ENCODE data around the gene TUG1. TPM values are rescaled to one million over a fixed set of nuclear protein-coding genes. Genes with fewer than 3 reads are reported as not detected.

Gene TUG1
- total RNA-seq (10 to 100 TPM; 24.8 to 32.9 TPM), polyA plus RNA-seq (10 to 100 TPM; 11.3 to 11.6 TPM)

DNA sequence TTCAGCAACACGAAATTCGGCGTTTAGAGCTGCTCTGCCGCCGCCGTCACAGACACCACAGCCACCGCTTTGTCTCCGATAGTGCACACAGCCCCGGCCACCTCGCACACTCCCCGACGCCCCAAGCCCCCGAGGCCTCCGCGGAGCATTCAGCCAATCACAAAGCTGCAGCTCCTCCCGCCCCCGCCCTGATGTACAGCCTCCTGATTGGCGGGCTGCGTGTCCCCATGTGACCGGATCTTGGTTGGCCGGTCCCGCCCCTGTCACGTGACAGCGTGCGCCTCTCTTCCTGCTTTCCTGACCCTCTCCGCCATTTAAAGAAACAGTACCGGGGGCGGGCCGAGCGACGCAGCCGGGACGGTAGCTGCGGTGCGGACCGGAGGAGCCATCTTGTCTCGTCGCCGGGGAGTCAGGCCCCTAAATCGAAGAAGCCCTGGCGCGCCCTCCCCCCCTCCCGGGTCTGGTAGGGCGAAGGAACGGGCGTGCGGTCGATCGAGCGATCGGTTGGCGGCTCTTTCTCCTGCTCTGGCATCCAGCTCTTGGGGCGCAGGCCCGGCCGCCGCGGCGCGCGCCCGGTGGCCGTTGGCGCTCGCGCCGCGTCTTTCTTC is at the start of gene TUG1:
TSS of gene TUG1 (plus strand) at position 342 of the 608 bp plus-strand sequence.
- Histone ChIP-seq H3K27me3 (ENCODE audit: control insufficient read depth in 4 of 4, insufficient read depth in 4 of 4, low read length in 3 of 4) (no peaks in the 10 kb centered on the region), H3K9me3 (ENCODE audit: control insufficient read depth in 4 of 4, low read length in 3 of 4) (peaks cover 0 to 4% (median 0%) of the 10 kb centered on the region in 4 donors), H3K36me3 (ENCODE audit: control insufficient read depth in 4 of 4, insufficient read depth in 3 of 4, low read depth in 1 of 4, low read length in 3 of 4) (peaks cover 4 to 24% (median 21%) of the 10 kb centered on the region in 4 donors), H3K27ac (ENCODE audit: low read depth in 1 of 2, low read length in 2 of 2) (peak within 1 kb of the TSS; percentile 82 to 87), H3K4me1 (ENCODE audit: control insufficient read depth in 4 of 4, insufficient read depth in 4 of 4, low read length in 3 of 4) (peaks cover 3 to 26% (median 18%) of the 10 kb centered on the region in 4 donors), H3K4me3 (ENCODE audit: low read depth in 1 of 3, low read length in 3 of 3) (peak within 1 kb of the TSS; percentile 86 to 96 (median 86)), H3K9ac (ENCODE audit: low read depth in 1 of 2, low read length in 2 of 2) (peak within 1 kb of the TSS; percentile 56 to 72)
- peak; percentile 97 for DNase-seq (ENCODE audit: low spot score)
- WGBS = under 1% methylated on average over 67 of the region's 67 CpGs
- TF ChIP-seq SP1 (IDR thresholded peaks at IDR 0.05) (peak; percentile 81), NR2F2 (IDR thresholded peaks at IDR 0.05) (no peak), GABPA (IDR thresholded peaks at IDR 0.05 in 1 of 2, conservative IDR thresholded peaks at IDR 0.05 in 1 of 2) (peak; percentile 63 to 90), EGR1 (IDR thresholded peaks at IDR 0.05; ENCODE audit: low read depth in 2 of 2) (peak; percentile 94 to 96), TAF1 (conservative IDR thresholded peaks at IDR 0.05) (peak; percentile 40), YY1 (IDR thresholded peaks at IDR 0.05) (peak; percentile 97), RXRA (IDR thresholded peaks at IDR 0.05) (peak in 1 of 2 donors; percentile 24), FOXA1 (IDR thresholded peaks at IDR 0.05) (no peak), MAX (IDR thresholded peaks at IDR 0.05) (peak; percentile 89), HNF4A (conservative IDR thresholded peaks at IDR 0.05) (no peak), FOXA2 (IDR thresholded peaks at IDR 0.05) (no peak), HNF4G (IDR thresholded peaks at IDR 0.05) (no peak), JUND (IDR thresholded peaks at IDR 0.05) (no peak), RAD21 (IDR thresholded peaks at IDR 0.05) (peak in 1 of 2 donors; percentile 27)
- TF ChIP-seq, protein P1, sequence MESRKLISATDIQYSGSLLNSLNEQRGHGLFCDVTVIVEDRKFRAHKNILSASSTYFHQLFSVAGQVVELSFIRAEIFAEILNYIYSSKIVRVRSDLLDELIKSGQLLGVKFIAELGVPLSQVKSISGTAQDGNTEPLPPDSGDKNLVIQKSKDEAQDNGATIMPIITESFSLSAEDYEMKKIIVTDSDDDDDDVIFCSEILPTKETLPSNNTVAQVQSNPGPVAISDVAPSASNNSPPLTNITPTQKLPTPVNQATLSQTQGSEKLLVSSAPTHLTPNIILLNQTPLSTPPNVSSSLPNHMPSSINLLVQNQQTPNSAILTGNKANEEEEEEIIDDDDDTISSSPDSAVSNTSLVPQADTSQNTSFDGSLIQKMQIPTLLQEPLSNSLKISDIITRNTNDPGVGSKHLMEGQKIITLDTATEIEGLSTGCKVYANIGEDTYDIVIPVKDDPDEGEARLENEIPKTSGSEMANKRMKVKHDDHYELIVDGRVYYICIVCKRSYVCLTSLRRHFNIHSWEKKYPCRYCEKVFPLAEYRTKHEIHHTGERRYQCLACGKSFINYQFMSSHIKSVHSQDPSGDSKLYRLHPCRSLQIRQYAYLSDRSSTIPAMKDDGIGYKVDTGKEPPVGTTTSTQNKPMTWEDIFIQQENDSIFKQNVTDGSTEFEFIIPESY (IDR thresholded peaks at IDR 0.05) = no peak
- TF ChIP-seq, protein P2, sequence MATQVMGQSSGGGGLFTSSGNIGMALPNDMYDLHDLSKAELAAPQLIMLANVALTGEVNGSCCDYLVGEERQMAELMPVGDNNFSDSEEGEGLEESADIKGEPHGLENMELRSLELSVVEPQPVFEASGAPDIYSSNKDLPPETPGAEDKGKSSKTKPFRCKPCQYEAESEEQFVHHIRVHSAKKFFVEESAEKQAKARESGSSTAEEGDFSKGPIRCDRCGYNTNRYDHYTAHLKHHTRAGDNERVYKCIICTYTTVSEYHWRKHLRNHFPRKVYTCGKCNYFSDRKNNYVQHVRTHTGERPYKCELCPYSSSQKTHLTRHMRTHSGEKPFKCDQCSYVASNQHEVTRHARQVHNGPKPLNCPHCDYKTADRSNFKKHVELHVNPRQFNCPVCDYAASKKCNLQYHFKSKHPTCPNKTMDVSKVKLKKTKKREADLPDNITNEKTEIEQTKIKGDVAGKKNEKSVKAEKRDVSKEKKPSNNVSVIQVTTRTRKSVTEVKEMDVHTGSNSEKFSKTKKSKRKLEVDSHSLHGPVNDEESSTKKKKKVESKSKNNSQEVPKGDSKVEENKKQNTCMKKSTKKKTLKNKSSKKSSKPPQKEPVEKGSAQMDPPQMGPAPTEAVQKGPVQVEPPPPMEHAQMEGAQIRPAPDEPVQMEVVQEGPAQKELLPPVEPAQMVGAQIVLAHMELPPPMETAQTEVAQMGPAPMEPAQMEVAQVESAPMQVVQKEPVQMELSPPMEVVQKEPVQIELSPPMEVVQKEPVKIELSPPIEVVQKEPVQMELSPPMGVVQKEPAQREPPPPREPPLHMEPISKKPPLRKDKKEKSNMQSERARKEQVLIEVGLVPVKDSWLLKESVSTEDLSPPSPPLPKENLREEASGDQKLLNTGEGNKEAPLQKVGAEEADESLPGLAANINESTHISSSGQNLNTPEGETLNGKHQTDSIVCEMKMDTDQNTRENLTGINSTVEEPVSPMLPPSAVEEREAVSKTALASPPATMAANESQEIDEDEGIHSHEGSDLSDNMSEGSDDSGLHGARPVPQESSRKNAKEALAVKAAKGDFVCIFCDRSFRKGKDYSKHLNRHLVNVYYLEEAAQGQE (IDR thresholded peaks at IDR 0.05) = peak; percentile 50
- TF ChIP-seq, protein P3, sequence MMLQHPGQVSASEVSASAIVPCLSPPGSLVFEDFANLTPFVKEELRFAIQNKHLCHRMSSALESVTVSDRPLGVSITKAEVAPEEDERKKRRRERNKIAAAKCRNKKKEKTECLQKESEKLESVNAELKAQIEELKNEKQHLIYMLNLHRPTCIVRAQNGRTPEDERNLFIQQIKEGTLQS (IDR thresholded peaks at IDR 0.05) = no peak
- TF ChIP-seq, protein P4, sequence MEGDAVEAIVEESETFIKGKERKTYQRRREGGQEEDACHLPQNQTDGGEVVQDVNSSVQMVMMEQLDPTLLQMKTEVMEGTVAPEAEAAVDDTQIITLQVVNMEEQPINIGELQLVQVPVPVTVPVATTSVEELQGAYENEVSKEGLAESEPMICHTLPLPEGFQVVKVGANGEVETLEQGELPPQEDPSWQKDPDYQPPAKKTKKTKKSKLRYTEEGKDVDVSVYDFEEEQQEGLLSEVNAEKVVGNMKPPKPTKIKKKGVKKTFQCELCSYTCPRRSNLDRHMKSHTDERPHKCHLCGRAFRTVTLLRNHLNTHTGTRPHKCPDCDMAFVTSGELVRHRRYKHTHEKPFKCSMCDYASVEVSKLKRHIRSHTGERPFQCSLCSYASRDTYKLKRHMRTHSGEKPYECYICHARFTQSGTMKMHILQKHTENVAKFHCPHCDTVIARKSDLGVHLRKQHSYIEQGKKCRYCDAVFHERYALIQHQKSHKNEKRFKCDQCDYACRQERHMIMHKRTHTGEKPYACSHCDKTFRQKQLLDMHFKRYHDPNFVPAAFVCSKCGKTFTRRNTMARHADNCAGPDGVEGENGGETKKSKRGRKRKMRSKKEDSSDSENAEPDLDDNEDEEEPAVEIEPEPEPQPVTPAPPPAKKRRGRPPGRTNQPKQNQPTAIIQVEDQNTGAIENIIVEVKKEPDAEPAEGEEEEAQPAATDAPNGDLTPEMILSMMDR (IDR thresholded peaks at IDR 0.05; ENCODE audit: low read depth, low read length, missing input control) = no peak
